GM21619 (cell line): ENCODE measurements around the gene MAPK14.
"Not testable (repeated sequence)": the region's sequence is repeated elsewhere in the genome, so short reads cannot be mapped to it uniquely, and the experiment has no call there.

Source experiments
- ATAC-seq: cut with Tn5 transposase; IDR thresholded peaks from one replicate; pipeline ENCODE4 v1.9.1; 2021; ENCODE audit not compliant: unreplicated experiment

The MAPK14 gene

DNA sequence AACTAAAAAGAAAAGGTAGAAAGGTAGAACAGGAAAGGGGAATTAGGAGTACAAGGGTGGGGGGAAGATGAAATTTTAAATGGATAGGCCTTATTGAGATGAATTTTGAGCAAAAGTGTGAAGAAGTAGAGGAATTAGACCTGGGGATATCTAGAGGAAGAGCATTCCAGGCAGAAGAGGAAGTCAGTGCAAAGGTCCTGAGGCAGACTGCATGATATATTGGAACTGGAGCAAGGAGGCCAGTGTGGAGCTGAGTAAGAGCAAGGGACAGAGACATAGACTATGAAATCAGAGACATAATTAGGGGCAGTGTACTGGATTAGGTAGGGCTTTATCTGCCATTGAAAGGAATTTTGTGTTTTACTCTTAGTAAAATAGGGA lies 40.4 kb downstream of the MAPK14 start:
- ATAC-seq, result no peak

DNA sequence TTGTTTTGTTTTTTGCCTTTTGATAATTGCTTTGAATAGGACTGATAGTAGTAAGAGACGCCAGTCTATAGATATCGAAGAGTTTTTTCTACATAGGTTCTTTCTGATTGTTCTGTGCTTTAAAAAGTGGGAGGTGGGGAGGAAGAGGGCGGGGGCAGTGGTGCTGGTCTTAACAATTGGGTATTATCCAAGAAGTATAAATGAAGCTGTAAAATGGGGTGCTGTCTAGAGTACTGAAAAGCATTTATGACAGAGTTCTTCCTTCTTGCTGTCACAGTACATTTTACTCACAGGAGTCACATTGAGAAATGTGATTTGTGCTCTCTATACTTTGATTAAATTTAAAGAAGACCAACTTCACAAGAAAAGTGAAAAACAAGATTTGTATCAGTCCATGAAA lies 41.0 kb downstream of the MAPK14 start:
- no peak for ATAC-seq

DNA sequence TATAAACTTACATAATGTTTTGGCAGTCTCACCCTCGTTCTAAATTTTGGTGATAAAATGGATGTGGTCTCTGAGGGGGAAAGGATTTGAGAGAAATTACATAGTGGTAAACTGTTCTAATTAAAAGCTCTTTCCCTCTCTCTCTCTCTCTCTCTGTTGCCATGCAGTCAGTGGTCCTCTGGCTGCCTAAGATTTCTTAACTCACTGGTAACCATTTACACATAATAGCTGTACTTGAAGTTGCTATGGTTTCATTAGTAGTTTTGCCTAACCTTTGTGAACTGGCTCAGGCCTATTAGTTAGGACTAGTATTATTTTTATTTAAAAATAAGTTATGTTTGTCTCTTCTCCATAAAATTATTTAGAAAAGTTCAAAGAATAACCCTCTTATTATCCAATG lies 42.0 kb downstream of the MAPK14 start:
- ATAC-seq, result no peak

DNA sequence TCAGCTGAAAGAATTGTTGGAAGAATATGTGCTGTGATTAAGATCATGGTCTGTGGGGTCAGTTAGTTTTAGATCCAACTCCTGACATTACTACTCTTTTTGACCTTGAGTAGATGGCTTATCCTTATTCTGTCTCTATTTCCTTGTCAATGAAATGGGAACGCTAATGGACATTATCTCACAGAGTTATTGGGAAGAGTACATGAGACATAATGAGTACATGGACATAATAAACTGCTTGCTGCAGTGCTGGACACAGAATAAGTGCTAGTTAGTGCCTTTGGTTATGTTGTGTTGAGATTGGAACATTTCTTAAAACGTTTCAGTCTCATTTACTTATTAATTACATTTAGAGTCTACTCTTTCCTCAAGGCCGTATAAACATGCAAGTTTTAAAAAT lies 42.6 kb downstream of the MAPK14 start:
- no peak for ATAC-seq

DNA sequence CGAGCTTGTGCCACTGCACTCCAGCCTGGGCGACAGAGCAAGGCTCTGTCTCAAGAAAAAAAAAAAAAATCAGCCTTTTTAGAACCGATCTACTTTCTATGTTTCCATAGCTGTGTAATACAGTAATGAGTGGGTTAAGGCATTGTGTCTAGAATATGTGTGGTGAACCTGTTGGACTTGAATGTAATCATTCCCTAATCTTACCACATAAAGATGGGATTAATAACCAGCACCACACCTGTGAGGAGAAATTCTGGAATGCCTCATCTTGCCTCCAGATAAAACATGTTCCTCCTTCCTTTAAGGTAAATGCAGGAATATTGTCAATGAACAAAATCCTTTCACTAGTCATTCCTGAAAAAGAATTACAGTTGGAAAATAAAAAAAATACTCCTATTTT lies 43.7 kb downstream of the MAPK14 start:
- no peak for ATAC-seq

DNA sequence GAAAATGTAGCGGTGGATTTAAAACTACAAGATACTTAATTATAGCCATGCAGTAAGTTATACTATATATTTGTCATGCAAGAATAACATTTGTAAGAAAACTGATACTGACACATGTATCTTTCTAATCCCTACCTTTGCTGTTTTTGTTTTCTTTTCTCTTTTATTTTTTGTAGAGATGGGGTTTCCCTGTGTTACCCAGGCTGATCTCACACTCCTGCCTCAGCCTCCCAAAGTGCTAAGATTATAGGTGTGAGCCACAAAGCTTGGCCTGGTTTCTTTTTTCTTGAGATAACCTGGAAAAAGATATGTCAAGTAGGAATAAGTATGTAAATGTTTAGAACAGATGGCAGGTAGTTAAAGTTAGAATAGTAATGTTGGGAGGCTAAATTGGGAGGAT lies 44.1 kb downstream of the MAPK14 start:
- no peak for ATAC-seq

DNA sequence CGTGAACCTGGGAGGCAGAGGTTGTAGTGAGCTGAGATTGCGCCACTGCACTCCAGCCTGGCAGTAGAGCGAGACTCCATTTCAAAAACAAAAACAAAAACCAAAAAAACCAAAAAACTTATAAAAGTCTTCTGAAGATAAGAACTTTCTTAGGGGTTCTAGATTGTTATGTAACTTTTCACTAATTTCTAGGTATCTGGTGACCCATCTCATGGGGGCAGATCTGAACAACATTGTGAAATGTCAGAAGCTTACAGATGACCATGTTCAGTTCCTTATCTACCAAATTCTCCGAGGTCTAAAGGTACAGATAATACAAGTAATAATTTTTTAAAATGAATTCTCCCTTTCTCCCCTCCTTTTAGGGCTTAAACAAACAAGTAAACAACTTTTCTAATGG lies 45.1 kb downstream of the MAPK14 start:
- no peak for ATAC-seq

DNA sequence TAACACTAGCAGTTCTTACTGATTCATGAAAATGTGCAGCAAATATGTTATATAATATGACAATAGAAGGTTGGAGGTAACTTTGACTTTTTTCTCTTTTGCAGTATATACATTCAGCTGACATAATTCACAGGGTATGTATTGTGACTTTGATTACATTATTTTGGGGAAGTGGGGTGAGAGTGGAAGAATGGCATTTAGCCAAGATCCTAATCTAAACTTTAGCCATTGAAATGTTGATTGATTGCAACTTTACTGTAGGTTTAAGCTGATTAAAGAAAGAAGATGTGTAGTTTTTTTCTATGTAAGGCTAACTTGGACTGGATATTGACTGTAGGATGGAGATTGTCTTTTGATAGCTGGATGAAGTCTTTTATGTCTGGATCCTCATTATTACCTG lies 46.0 kb downstream of the MAPK14 start:
- ATAC-seq, result no peak

DNA sequence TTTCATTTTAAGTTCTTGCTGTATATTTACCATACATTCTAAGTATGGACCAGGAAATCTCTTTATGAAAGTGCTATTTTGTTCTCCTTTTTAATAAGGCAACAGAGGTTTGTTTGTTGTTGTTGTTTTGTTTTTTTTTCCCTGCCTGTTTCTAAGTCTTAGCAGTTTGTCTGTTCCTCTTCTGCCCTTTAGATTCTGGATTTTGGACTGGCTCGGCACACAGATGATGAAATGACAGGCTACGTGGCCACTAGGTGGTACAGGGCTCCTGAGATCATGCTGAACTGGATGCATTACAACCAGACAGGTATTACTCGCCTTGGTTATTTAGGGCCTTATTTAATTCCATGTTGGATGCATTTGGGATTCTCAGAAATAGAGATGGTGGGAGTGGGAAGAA lies 48.0 kb downstream of the MAPK14 start:
- no peak for ATAC-seq

DNA sequence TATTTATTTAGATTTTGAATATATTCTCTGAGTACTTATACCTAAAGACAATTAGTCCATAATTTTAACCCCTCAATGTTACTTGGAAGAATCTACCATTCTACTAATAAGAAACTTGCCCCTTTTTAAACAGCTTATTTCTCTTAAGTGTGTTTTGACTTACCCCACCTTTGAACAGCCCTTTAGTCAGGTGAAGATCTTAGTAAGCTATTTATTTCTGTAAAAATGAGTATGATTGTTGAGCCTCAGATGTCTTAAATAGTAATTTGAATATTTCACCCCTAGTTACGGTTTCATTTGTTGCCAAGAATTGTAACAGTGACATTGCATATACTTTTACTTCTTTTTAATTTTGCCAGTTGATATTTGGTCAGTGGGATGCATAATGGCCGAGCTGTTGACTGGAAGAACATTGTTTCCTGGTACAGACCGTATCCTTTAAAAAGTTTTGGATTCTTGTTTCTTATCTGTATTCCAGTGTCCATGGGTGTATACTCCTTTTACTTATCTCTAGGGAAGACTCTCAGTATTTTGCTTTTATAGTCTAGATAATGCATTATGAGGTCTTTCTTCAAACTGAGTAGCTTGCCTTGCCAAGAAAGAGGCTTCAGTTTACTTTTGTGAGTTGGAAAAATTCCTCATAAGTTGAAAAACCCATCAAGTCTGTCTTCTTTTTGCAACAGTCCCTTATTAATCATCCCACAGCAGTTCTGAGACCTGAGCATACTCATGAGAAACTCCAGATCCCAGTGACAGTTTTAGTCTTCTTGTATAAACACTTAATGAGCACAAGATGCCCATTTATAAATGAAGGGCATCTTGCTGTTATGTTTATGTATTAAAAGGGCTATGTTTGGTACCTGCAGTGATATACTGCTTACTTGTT lies 48.8 kb downstream of the MAPK14 start:
- no peak for ATAC-seq

DNA sequence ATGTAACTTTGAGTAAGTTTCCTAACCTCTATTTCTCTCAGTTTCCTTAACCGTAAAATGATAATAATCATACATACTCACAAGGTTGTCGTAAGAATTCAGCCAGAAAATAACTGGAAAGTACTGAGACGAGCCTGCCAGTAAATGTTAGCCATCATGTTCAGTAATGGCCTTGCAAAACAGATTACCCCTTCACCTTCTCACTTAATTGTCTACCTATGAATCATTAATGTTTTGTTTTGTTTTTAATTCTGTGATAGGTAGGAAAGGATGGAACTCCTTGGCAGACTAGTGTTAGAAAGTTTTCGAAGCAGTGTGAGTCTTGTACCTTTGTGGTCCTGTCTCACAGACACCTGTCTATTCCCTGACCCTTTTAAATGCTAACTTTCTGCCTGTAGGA lies 50.6 kb downstream of the MAPK14 start:
- no peak for ATAC-seq

DNA sequence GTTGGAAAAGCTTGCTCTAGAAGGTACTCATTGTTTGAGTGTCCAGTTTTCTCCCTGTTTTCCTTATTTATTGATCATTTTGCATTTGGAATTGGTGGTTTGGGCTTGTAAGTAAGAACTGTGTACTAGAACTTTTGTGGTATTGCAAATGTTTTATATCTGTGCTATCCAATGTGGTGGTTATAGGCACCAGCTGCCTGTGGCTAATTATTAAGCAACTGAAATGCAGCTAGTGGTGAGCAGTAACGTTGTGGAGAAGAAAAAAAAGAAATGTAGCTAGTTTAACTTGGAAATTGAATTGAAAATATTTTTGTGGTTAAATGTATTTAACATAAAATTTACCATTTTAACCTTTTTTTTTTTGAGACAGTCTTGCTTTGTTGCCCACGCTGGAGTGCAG lies 52.0 kb downstream of the MAPK14 start:
- ATAC-seq, result no peak

DNA sequence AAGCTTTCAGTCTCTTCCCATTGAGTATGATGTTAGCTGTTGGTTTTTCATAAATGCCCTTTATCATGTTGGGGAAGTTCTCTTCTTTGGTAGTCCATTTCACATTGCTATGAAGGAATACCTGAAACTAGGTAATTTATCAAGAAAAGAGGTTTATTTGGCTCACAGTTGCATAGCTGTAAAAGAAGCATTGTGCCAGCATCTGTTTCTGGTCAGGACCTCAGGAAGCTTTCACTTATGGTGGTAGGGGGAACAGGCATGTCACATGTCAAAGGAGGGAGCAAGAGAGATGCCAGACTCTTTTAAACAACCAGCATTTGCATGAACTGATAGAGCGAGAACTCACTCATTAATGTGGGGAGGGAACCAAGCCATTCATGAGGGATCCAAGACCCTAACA lies 54.7 kb downstream of the MAPK14 start:
- ATAC-seq, result no peak

DNA sequence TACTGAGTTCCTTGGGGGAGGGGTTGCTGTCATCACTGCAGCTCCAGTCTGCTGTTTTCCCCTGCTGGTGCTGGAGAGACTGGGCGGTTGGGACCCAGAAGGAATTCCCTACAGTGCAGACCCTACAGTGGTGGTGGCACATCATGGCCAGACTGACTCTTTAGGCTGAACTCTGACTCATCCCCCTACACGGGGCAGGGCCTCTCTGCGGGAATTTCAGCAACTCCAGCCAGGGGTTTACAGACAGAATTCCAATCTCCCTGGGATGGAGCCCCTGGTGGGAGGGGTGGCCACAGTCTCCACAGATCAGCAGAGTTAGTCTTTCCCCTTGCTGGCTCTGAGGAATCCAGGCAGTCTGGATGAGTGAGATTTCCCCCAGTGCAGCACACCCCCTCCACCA lies 55.8 kb downstream of the MAPK14 start:
- ATAC-seq, result no peak

DNA sequence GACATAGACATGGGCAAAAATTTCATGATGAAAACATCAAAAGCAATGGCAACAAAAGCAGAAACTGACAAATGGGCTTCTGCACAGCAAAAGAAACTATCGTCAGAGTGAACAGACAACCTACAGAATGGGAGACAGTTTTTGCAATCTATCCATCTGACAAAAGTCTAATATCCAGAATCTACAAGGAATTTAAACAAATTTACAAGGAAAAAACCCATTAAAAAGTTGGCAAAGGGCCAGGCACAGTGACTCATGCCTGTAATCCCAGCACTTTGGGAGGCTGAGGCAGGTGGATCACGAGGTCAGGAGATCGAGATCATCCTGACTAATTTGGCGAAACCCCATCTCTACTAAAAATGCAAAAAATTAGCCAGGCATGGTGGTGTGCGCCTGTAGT lies 60.6 kb downstream of the MAPK14 start:
- ATAC-seq, result not testable (repeated sequence)

DNA sequence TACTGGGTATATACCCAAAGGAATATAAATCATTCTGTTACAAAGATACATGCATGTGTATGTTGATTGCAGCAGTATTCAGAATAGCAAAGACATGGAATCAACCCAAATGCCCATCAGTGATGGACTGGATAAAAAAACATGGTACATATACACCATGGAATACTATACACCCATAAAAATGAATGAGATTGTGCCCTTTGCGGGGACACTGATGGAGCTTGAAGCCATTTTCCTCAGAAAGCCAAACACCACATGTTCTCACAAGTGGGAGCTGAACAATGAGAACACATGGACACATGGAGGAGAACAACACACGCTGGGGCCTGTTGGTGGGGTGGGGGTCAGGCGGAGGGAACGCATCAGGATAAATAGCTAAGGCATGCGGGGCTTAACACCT lies 61.4 kb downstream of the MAPK14 start:
- ATAC-seq, result no peak

DNA sequence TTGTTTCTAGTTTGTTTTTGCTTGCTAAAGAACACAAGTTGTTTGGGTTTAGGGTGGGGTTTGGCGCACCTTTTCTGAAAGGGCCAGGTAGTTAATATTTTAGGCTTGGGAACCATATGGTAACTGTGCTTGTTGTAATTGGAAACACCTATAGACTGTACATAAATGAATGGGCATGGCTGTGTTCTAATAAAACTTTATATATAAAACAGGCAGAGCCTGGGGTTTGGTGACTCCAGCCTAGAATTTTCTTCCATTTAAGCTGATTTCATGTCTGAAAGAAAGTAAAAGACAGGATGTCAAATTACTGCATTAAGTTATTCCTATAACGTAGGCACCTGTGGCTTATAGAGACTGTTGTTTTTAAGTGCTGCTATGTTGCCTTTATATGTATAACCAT lies 66.6 kb downstream of the MAPK14 start:
- no peak for ATAC-seq

DNA sequence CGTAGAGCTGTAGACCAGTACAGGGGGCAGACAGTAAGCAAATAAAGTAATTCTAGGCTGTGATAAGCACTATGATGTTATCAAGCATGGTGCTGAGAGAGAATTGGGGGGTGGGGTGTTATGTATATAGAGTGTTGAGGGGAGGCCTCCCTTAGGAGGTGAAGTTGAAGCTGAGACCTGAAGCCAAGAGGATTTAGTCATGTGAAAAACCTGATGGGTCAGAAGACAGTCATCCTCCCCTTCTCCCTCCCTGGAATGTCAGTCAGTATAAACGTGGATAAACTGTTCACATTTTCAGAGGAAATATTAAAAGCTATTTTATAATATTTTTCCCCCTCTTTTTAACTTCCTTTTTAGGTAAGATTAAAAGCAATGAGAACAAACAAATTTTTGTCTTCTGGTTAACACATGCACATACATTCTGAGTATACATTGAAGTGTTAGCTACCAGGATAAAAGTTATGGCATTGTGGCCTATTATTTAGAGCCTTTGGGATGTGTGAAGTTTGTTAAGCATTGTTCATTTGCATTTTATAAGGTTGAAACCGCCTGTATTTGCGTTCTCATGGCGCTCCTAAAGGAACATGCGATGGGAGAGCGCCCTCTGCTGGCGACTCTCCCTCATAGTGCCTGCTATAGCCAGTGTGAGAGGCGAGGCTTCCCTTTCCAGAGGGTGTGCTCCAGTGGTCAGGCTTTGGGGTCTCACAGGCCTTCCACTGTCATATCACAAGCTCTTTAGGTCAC lies 67.3 kb downstream of the MAPK14 start:
- no peak for ATAC-seq

DNA sequence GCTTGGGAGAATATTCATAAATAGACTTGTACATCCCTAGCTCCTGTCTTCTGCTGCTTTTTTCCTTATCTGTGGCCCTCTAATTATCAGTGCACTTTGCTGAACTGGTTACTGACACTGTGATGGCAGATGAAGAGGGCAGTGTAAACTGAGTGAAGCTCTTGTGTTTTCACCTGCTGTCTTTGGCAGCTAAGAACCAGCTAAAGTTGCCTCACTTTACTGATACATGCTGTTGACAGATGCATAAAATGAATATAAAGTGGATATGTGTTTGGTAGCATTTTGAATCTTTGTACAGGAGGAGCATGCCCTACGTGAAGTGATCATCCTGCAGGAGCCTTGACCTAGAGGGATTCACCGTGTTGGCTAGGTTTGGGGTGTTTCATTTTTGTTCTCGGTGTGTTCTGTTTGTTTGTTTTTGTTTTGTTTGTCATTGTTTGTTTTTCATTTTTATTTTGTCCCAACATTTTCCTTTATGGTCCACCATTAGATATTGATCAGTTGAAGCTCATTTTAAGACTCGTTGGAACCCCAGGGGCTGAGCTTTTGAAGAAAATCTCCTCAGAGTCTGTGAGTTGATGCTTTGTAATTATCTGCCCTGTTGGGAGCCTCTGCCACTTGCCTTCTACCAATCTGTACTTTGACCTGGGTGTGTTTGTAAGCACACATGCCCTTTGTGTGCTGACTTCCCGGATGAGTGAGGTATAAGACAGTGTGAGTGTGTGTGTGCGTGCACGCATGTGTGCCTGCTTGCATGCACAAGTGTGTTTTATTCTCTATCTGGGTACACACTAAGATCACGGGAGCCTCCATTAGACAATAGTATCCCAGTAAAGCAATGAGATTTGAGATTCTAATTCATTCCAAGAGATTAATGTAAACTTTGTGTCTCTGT lies 68.1 kb downstream of the MAPK14 start:
- ATAC-seq, result no peak

DNA sequence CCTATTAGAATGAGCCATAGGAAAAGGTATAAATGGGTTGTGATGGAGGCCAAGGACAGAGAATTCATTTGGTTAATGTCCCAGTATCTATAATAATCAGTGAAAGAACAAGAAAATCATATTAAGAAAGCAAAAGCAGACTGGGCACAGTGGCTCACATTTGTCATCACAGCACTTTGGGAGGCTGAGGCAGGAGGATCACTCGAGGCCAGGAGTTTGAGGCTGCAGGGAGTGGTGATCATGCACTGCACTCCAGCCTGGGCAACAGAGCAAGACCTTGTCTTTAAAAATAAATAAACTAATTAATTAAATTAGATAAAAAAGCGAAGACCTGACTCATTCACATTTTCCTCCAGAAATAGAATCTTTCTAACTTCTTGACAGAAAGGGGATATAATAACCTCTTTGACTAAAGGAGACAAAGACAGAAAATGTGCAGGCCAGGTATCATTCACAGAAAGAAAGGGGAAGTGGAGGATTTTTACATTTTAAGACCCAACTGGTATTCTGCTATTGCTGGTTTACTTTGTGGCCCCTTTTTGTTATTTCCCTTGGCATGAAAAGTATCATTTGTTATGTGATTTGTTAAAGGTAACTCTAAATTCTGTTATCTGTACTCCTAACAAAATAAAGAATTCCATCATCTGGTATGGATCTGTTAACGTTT lies 70.8 kb downstream of the MAPK14 start:
- ATAC-seq, result no peak
